NCI-H1105 treated with DMSO at 0.1 percent for 48 hours (cell line): Measurements from ENCODE around the gene PLXNB2.
"Not testable (repeated sequence)": the region's sequence is repeated elsewhere in the genome, so short reads cannot be mapped to it uniquely, and the experiment has no call there.

Experiments used
- DNase-seq: peaks from one replicate; lab custom pipeline; 2025; lab: John Stamatoyannopoulos, UW

PLXNB2 gene

GRCh38 chr22:50326956-50327710 is 19.7 kb upstream of the PLXNB2 start, which contains the start of gene DENND6B:
Gene DENND6B, minus strand, starts transcription at chr22:50327012. Its CDS starts 24 bp downstream, at chr22:50326988.
- DNase-seq = peak; percentile 71

GRCh38 chr22:50326225-50326955 is 18.9 kb upstream of the PLXNB2 start:
- no peak for DNase-seq

- DNase-seq = no peak
These were observed 18.2 kb upstream of the PLXNB2 start for GRCh38 chr22:50325444-50326224.

- no peak for DNase-seq
These were observed 16.5 kb upstream of the PLXNB2 start for GRCh38 chr22:50323900-50324299.

- not testable (repeated sequence) for DNase-seq
These were observed 15.1 kb upstream of the PLXNB2 start for GRCh38 chr22:50322382-50323104.

- DNase-seq = no peak
These were observed 13.4 kb upstream of the PLXNB2 start for GRCh38 chr22:50320671-50321325.

- DNase-seq = no peak
These were observed 12.7 kb upstream of the PLXNB2 start for GRCh38 chr22:50320116-50320515.

- no peak for DNase-seq
These were observed 12.1 kb upstream of the PLXNB2 start for GRCh38 chr22:50319503-50319951.

- no peak for DNase-seq
These were observed 11.4 kb upstream of the PLXNB2 start for GRCh38 chr22:50318698-50319411.

GRCh38 chr22:50318356-50318697 is 10.9 kb upstream of the PLXNB2 start:
- no peak for DNase-seq

GRCh38 chr22:50317674-50318073 is 10.2 kb upstream of the PLXNB2 start:
- DNase-seq = no peak

GRCh38 chr22:50317178-50317577 is 9.7 kb upstream of the PLXNB2 start:
- DNase-seq = no peak

GRCh38 chr22:50316114-50317065 is 8.9 kb upstream of the PLXNB2 start:
- DNase-seq = no peak

GRCh38 chr22:50315289-50316113 is 8.1 kb upstream of the PLXNB2 start:
- DNase-seq = no peak

GRCh38 chr22:50314455-50315288 is 7.2 kb upstream of the PLXNB2 start:
- no peak for DNase-seq

- no peak for DNase-seq
These were observed 6.6 kb upstream of the PLXNB2 start for GRCh38 chr22:50314081-50314454.

GRCh38 chr22:50313600-50313999 is 6.2 kb upstream of the PLXNB2 start:
- DNase-seq = no peak

- no peak for DNase-seq
These were observed 5.6 kb upstream of the PLXNB2 start for GRCh38 chr22:50313021-50313420.
